Endometrial microvascular endothelial cells (primary cell): Measurements from ENCODE around the gene RGS16. TPM values are rescaled to one million over a fixed set of nuclear protein-coding genes. Genes with fewer than 3 reads are reported as not detected.

Experiments used
- in situ Hi-C: cut with HindIII; loops from 2 replicates; pipeline ENCODE4 v1.10.0; 2017; ENCODE audit warnings: low sequenced_read_pairs, low pct_unique_long_range_greater_than_20kb; ENCODE audit errors: inconsistent ontology term
- total RNA-seq: library from RNA; depleted of rRNA; stranded (reverse); fragments of >200 nt; gene quantifications from one replicate; pipeline ENCODE4 v1.2.3, GENCODE V29; 2015; ENCODE audit errors: inconsistent ontology term

RGS16 gene
- total RNA-seq, 1 donor from 2014 or later = not detected

DNA sequence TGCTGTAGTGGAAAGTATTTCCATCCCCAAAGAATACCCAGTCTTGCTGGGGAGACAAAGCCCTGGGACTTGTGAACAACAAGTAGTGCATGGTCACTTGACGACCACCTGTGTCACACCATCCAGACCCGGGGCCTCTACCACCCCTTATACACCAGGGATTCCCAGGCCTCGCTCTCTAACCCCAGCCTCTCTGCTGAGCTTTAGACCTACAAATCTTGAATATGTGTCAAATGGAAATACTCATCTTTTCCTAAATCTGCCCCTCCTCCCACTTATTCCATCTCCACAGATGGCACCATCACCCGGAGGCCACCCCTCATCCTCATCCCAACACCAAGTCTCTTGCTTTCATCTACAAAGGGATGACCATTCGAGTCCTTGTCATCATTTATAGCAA is 14.3 kb downstream of the RGS16 start:
- in situ Hi-C loops = loop anchor here (10.0 kb wide), 1 partner anchor 195 kb away; the partner anchor contains the start of gene NPL

DNA sequence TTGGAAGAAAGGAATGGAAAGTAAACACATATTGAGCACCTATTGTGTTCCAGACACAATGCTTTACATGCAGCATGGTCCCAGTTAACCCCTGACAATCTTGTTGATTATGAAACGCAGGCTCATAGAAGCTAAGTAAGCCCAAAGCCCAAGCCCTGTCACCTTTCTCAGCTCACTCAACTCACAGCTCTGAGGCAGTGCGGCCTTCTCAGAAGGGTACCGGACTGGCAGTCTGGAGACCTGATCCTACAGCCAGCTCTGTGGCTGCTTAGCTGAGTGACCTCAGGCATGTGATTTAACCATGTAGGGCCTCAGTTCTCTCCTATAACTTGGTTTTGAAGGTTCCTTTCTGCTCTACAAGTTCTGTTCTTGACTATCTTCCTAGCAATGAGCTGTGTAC is 14.7 kb downstream of the RGS16 start:
- in situ Hi-C loops = no loop called here

DNA sequence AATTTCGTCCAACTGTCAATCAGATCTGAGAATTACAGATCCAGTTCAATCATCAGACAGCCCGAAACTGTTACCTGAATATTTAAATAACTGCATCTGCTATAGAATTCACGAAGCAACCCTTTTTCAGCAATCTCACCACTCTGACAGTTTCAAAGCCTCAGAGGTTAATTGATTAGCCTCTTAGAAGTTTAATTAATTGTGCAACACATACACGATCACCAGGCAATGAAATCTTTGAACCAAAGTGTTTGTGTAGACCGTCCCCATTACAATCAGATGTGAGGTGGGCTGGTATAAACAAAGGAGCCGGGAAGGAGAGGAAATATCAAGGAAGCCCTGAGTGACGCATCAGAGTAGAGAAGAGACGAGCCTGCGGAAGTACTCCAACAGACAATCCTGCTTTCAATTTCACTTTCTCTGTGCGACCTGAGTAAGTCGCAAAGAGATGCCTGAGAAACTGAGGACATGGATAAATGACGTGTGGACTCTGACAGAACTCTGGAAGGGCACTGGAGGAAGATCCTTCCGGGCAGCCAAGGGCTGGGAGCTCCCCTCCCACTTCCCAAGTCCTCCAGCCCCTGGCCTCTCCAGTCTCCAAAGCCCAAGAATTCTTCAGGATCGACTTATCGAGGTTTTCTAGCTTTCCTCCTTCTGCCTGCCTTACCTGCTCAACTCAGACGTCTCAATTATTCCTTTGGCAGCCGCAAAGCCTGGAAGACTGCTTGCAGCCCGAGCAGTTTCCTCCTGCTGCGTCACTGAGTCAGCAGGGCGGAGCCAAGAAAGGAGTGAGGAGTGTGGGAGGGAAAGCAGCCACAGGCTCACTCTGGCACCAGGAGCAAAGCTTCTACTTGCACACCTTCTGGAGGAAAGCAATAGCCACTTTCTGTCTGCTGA is 15.4 kb downstream of the RGS16 start, which contains the start of gene RNASEL:
TSS of gene RNASEL (minus strand) at position 757 of the 897 bp plus-strand sequence. CDS start 2,450 bp downstream, outside the sequence.
- in situ Hi-C loops = no loop called here

DNA sequence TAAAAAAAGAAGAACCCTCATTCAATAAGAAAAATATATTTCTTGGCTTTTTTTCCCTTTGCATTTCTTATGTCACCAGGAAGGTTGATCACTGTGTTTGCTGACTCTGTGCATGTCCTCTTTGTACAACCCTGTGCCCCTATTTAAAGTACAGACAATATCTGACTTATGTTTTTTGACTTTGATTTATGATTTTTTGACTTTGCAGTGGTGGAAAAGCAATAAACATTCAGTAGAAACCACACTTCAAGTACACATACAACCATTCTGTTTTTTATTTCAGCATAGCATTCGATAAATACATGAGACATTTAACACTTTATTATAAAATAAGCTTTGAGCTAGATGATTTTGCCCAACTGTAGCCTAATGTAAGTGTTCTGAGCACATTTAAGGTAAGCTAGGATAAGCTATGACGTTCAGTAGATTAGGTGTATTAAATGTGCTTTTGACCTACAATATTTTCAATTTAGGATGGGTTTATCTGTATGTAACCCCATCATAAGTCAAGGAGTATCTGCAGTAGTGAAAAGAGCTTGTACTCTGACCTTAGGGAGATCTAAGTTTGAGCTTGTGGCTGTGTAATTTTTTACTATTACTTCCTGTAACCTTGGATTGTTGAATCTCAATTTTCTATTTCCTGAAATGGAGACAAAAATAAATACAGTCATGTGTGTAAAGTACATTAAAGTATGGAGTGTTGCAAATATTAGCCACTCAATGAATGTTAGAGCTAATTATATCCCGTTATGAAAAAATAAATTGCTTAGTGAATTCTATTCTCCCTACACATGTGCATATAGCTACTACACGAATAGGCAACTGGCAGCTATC is 16.3 kb downstream of the RGS16 start:
- in situ Hi-C loops = no loop called here

DNA sequence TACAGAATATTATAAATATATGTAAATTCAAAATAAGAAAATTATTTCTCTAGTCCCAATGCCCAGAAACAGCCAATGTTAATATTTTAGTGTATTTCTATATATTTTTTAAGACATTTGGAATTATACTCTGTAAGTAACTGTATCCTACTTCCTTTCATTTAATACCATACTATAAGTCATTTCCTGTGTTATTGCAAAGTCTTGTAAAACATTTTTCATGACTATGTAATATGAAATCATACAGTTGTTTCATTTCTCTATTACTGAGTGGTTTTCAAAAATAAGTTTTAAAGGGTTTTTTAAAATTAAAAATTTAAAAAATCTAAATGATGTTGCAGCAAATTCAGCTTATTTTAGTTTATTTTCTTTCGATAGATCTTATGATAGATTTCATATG is 17.1 kb downstream of the RGS16 start:
- in situ Hi-C loops = no loop called here

DNA sequence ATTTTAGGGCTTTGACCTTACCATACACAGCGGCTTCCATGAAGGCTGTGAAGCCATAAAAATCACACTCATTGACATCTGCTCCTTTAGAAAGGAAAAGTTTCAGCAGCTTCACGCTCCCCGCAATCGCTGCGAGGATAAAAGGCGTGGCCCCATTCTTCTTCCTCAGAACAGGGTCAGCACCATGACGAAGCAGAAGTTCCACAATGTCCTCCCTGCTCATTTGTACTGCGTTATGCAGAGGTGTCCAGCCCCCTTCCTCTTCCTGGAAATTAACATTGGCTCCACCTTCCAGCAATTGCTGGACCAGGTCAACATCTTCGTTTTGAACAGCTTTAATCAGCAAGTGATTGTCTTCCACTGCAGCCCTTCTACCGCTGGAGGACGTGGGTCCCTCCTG is 17.8 kb downstream of the RGS16 start:
- in situ Hi-C loops = no loop called here

DNA sequence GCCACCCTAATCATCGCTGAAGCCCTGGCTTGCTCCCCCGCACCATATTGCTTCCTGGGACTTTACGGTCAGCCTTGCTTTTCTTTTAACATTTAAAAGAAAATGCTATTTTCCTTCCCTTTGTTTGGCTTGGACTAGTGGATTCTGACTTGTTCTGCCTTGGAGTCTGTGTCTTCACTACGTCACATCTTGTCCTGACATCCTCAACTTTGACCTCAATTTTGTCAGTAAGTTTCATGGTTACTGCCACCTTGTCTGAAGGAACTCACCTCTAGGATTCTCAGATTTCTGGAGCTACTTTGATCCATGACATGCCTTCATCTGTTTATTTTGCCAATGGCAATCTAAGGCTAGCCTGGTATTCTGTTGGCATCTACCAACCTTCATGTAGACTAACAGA is 19.4 kb downstream of the RGS16 start:
- in situ Hi-C loops = no loop called here

DNA sequence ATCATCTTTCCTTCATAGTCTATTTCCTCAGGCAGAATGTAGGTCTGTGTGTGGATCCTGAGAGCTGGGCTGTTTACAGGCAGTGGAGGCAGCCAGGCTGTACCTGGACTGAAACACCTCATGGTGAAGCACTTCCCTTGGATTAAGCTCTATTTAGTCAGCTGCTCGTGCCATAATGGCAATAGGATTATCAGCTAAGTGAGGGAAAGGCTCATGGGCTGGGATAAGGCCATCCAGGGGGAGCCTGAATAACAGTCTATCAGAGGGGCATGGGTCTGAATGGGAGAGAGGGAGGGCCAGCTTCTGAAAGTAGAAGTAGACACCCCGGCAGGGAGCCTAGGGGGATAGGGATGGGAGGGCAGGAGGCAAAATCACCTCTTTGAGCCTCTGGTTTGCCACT is 23.5 kb downstream of the RGS16 start:
- in situ Hi-C loops = no loop called here

DNA sequence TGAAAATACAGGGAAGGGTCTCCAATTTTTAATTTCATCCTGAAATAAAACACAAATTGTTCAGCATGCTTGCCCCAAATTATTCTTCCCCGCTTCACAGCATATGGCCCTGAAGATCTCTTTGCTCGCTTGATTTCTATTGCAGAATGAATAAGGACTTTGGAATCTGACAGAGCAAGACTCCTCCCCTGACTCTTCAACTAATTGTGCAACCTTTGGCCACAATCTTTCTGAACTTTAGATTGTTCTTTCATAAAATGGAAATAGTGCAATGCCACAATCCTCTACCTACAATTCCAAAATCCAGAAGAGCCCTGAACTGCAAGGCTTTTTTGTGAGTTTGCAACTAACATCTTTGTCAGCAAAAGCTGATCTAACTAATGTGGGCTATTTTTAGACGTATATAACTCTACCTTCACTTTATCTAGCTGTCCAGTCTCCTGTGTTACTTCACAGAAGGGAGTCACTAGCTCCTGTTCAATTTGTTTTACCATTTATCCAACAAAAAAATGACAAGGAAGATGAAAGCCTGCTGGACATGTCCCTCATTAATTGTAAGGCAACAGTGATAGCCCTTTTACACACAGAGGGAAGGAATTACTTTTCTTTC is 28.5 kb downstream of the RGS16 start:
- in situ Hi-C loops = no loop called here

DNA sequence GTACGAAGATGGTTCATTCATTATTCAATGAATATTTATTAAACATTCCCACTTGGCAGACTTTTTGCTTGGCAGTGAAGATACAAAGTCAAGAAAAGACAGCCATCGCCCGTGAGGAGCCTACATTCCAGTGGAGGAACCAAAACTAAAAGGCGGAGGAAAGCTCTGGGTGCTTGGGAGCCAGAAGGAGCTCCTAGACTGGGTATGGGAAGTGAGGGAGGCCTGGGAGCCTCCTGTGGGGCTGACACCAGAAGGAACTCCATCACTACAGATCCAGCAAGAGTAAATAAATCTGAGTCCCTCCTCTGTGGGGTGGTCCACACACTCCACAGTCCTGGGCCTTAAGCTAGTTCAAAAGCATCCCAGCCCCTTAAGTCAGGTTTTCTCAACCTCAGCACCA is 30.0 kb downstream of the RGS16 start:
- in situ Hi-C loops = no loop called here

DNA sequence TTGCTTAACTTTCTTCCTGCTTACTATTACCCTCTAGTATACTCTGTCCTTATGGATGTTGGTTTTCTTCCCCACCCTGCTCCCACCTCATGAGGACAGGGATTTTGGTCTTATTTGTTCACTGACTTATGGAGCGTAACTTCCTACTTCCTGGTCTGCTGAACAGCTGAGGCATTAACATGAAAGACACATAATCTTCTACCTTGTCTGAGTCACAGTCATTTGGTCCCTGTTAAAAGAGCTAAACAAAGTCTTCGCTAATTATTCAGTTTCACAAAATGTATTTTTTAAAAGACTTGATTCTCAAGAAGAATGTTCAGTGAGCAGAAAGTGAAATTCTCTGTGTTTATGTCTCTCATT is 33.6 kb downstream of the RGS16 start:
- in situ Hi-C loops = no loop called here

DNA sequence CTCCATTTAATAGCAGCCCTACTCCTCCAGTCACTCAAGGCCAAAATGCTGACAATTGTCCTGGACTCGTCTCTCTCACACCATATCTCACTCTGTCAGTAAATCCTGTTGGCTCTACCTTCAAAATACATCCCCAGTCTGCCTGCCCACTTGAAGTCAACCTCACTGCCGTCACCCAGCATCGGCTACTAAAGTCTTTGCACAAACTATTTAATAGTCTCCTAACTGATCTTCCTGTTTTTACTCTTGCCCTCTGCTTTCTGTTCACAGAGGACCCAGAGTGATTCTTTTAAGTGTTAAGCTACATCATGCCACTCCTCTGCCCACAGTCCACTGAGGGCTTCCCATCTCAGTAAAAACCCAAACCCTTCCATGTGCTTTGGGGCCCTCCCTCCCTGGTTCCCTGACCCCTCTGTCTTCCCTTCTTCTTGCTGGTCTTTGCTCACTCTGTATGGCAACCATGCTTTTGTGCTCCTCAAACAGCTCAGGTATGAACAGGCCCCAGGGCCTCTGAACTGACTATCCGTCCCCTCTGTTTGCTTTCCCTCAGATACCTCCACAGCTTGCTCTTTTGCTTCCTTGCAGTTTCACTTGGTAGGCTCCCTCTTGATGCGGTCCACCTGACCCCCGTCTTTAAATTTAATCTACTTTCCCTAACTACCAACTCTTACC is 34.1 kb downstream of the RGS16 start:
- in situ Hi-C loops = no loop called here

DNA sequence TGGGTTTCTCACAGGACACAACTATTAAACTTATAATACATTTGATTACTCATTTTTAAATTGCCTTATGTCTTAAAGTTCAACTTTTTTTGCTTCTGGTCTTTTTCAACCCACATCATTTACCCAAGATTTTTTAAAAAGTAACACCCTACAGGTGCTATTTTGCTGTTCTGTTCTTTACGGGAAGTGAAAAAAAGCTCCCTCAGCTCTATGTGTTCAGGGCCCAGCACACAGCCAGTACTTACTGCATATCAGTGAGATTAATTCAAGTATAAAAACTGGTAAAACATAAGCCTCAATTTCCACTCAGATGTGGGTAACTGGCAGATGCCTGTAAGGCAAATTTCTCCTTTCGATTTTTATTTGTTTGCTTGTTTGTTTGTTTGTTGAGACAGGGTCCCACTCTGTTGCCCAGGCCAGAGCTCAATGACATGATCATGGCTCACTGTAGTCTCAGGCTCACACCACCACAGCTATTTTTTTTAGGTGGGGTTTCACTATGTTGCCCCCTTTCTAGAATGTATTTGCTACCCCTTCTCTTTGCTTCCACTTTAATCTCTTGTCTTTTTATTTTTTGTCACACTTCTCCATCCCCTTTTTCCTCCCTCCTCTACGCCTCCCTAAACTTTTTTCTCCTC is 35.4 kb downstream of the RGS16 start:
- in situ Hi-C loops = no loop called here

DNA sequence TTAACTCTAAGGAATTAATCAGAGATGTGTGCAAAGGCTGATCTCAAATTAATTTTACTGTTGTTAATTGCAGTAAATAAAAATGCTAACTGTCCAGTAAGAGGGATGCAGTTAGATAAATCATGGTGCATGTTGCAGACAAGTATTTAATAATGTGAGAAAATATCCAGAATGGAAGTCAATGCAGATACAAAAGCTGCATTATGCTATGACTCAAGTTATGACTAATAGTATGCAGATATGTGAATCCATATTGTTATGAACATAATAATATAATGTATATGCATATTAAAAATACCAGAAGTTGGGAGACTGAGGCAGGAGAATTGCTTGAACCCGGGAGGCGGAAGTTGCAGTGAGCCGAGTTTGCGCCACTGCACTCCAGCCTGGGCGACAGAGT is 36.6 kb downstream of the RGS16 start:
- in situ Hi-C loops = no loop called here

DNA sequence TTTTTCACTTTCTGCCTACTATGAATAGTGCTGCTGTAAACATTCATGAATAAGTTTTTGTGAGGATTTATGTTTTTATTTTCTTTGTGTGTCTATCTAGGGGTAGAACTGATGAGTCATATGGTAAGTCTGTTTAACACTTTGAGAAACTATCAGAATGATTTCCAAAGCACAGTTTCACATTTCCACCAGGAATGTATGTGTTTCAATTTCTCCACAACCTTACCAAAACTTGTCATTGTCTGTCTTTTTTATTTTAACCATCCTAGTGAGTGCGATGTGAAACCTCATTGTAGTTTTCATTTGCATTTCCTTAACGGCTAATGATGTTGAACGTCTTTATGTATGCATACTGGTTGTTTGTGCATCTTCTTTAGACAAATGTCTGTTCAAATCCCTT is 38.7 kb downstream of the RGS16 start:
- in situ Hi-C loops = no loop called here

DNA sequence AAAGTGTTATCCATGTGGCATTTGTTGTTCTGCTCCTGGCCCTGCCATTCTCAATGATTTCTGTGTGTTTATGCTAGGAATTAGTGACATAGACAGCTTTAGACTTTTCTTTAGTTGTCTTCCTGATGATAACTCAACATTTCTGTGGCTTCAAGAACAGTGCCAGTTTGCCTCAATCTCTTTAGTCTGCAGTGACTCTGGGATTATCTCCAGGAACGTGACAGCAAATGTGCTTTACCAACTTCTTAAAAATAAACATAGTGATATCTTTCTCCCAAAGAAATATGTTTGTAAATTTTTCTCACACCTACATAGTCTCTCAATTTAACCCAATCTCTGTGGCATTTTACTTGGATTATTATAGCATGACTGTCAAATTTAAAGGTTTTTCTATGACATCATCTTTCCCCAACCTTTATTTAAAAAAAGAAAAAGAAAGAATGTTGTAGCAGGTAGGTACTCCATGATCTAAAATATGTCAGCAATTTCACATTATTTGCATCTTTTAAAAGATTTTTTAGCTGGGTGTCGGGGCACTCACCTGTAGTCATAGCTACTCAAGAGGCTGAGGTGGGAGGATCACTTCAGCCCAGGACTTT is 39.7 kb downstream of the RGS16 start:
- in situ Hi-C loops = no loop called here

DNA sequence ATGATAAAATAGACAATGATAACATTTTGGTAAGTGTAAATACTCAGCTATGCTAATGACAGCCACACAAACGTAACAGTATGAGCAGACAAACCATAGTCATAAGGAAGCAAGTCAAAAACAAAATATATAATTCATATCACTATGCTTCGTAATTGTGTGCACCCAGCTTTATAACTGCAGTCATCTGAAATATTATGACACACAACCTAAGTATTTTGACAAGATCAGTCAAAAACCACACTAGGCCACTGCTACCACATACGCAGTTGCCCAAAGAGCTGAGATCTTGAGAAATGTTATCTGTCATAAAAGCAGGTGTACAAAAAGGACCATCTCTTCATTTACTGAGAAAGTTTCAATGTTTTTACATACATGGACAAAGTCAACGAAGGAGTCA is 41.1 kb downstream of the RGS16 start:
- in situ Hi-C loops = no loop called here

DNA sequence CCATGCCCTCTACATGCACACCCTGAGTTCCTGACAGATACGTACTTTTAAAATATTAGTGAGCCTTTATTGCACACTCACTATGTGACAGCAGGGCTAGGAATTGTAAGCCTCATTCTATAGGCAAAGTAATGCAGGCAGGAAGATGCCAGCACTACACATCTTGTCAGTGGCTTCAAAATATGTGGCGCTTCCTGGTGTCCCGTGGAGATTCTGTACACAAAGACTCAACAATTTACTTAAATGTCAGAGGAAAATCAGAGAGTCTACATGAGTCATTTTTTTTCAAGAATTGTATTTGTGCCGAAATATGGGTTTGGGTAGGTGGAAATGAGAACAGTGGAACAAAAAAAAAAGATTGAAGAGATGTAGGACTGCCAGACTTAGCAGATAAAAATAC is 42.7 kb downstream of the RGS16 start:
- in situ Hi-C loops = no loop called here
